Measurements from ENCODE around the gene MRGPRF.
"Not testable (repeated sequence)": the region's sequence is repeated elsewhere in the genome, so short reads cannot be mapped to it uniquely, and the experiment has no call there.

Gene MRGPRF

DNA sequence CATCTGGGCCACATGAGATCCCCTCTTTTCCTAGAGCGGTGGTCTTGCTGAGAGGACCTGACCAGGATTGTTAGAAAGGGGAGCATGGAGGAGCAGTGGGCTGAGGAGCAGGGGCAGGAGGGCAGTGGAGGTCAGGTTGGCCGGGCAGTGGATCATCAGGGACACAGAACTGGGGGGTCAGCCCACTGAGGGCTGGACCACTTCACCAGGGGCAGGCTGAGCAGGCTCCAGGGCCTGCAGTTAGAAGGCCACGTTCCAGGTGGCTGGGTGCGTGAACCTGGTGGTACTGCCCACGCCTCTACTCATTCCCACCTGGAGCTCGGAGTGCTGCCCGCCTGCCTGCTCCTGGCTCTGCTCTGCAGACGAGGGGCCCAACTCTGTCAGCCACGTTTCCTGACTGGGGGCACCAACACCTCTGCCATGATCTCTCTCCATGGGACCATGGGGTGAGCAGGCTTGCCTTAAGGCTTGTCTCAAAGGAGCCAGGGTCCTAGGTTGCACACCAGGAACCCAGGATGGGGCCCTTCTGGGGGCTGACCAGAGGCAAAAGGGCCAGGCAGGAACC lies 9.7 kb downstream of the MRGPRF start:
- H3K4me3 ChIP-seq (ENCODE audit: low read depth, low read length): no peak overlapping the region

DNA sequence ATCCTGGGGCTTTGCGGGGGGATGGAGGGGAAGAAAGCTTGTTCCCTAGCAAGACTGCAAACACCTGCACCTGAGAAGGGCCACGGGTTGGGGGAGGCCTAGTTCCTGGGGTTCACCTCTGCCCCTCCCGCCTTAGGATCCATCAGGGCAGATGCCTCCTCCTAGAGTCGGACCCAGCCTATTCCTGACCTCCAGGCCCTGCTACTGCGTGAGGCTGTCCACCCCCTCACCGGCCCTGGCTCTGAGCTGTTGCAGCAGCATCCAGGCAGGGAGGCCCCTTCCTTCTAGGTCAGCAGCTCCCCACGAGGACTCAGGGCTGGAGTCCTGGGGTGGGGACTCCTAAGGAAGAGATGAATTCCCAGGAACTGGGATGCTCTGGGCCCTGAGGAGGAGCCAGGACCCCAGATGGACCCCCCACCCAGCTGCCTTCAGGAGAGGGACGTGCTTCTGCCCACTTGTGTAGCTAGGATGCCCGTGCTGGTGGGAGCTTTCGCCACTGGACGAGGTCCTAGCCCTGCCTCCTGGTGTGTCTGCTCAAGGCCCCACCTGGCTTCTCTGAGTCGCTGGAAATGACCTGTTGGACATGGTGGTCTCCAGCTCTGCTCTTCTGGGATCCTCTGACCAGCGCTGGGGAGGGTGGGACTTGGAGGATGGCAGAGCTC lies 10.3 kb downstream of the MRGPRF start:
- H3K4me3 ChIP-seq (ENCODE audit: low read depth, low read length): no peak overlapping the region

DNA sequence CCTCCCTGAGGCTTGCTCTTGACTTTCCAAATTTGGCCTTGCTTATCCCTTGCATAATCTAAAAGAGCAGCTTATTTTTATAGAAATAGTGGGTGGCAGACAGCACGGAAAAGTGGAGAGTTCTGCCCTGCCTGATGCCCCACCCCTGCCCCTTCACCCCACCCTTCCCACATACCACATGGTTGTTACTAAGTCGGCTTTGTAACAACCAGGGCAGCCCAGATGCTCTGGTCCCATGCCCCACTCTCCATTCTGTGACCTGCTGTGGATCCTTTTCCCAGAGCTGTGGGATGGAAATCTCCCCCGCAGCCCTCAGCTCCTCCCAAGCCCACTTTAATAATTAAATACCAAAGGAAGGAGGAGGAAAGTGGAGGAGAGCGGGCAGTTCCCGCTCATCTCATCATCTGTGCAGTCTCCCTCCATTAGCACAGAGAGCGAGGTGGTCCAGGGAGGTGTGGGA lies 10.9 kb downstream of the MRGPRF start:
- no peak overlapping the region for H3K4me3 ChIP-seq (ENCODE audit: low read depth, low read length)

GRCh38 chr11:69001243-69002081 lies 11.6 kb downstream of the MRGPRF start:
- H3K4me3 ChIP-seq (ENCODE audit: low read depth, low read length): no peak overlapping the region

DNA sequence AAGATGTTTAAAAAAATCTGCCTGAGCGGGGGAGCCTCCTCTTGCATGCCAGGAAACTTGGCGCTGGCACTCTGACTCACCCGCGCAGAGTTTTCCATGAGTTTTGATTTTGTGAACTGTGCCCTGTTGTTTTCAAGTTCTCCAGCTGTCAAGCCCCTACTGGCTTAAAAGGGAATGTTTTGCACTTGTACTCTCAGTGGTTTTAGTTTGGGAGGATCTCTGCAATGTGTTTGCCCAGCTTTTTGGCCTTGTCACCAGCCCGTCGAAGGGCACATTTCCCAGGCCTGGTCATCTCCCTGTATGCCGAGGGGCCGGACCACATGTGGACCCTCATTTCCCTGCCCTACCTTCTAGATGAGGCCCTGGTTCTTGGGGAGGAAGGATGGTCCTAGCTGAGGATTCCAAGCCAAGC lies 12.2 kb downstream of the MRGPRF start:
- H3K4me3 ChIP-seq (ENCODE audit: low read depth, low read length): no peak overlapping the region

DNA sequence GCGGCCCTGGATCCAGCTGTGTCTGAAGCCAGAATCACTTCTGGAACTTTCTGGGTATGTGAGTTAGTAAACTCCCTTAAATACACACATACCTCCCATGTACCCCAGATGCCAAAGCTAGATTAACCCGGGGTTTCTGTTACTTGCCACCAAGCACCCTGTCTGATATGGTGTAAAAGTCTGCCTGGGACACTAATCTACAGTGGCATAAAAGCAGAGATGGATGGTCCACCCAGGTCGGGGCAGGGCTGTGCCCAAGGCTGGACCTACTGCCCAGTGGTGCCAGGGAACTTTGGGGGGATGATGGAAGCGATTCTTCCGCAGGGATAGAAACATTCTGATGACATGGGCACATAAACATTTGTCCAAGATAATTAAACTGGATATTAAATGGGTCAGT lies 12.7 kb downstream of the MRGPRF start:
- H3K4me3 ChIP-seq (ENCODE audit: low read depth, low read length): no peak overlapping the region

- not testable (repeated sequence) for H3K4me3 ChIP-seq (ENCODE audit: low read depth, low read length)
Observed at GRCh38 chr11:68999748-69000355, 13.2 kb downstream of the MRGPRF start.

GRCh38 chr11:68999093-68999747 lies 13.8 kb downstream of the MRGPRF start:
- H3K4me3 ChIP-seq (ENCODE audit: low read depth, low read length): no peak overlapping the region

GRCh38 chr11:68998390-68998911 lies 14.6 kb downstream of the MRGPRF start:
- H3K4me3 ChIP-seq (ENCODE audit: low read depth, low read length): no peak overlapping the region

- H3K4me3 ChIP-seq (ENCODE audit: low read depth, low read length): no peak overlapping the region
Observed at GRCh38 chr11:68997995-68998348, 15.1 kb downstream of the MRGPRF start.

GRCh38 chr11:68997124-68997994 lies 15.7 kb downstream of the MRGPRF start:
- no peak overlapping the region for H3K4me3 ChIP-seq (ENCODE audit: low read depth, low read length)

- no peak overlapping the region for H3K4me3 ChIP-seq (ENCODE audit: low read depth, low read length)
Observed at GRCh38 chr11:68996376-68997123, 16.5 kb downstream of the MRGPRF start.

DNA sequence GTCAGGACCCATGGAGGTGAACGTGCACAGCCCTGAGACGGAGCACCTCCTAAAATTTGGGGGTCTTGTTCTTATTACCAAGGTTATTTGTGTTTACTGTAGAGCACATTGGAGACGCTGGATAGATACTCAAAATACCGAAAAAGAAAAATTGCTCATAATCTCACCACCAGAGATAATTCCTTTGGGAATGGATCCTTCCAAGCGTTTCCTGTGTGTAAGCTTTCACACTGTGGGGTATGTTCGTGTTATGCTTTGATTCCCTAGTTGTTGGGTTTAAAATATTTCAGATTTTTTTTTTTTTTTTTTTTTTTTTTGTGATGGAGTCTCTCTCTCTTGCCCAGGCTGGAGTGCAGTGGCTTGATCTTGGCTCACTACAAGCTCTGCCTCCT lies 18.2 kb downstream of the MRGPRF start:
- H3K4me3 ChIP-seq (ENCODE audit: low read depth, low read length): no peak overlapping the region

GRCh38 chr11:68994161-68994893 lies 18.7 kb downstream of the MRGPRF start:
- no peak overlapping the region for H3K4me3 ChIP-seq (ENCODE audit: low read depth, low read length)

- H3K4me3 ChIP-seq (ENCODE audit: low read depth, low read length): no peak overlapping the region
Observed at GRCh38 chr11:68993546-68993945, 19.5 kb downstream of the MRGPRF start.

GRCh38 chr11:68992743-68993255 lies 20.2 kb downstream of the MRGPRF start:
- H3K4me3 ChIP-seq (ENCODE audit: low read depth, low read length): no peak overlapping the region

DNA sequence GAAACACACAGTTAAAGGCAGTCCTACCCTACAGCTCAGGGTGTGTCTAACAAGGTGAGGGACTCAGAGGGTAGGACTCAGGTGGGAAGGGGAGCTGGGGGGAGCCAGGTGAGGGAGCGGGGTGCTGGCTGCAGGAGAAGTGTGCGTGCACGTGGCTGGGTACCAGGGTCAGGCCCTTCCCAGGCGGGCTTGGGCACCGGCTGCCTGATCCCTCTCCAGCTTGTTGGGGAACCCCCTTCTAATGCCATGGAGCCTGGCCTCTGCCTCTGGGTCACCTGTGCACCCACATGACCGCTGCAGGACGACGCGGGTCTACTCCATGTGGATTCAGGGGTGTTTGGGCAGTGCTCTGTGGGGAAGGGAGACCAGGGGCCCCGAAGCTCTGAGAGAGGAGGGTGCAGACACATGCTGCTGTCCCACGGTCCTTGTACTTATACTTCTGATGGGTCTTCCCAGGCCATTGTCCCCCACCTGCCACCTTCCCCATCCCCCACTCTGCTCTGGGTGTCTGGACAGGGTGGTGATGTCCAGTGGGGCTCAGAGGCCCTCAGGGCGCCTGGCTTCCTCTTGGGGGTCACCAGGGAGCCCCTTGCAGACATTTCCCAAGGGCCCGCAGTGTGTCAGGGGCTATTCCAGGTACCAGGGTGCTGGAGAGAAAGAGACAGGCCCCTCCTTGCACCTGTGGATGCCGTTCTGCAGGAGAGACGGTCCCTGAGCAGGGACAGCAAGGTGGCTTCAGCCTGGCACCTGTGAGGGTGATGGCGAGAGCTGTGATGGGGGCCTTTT lies 21.9 kb downstream of the MRGPRF start:
- H3K4me3 ChIP-seq (ENCODE audit: low read depth, low read length): no peak overlapping the region

All from iPS-11a (cell line).